Spleen (tissue), 7 donors: ENCODE results near the gene STXBP4.

Experiments
- CTCF ChIP-seq, 11 experiments: fragments of 200-600 bp in 7 of 11; fragments of 450-650 bp in 4 of 11; sonication (generic) in 4 of 11; IDR thresholded peaks in 8 of 11; conservative IDR thresholded peaks in 3 of 11; 1 replicate in 7 of 11; 2 replicates in 4 of 11; pipeline versions ENCODE4 v1.4.0 to v1.8.0; 2016 to 2021; ENCODE audit warnings: antibody characterized with exemption in 11 of 11, inconsistent platforms in 4 of 11, mild to moderate bottlenecking in 1 of 11
- POLR2AphosphoS5 ChIP-seq, 3 donors: sonication (generic); formaldehyde crosslinking; IDR thresholded peaks; one replicate each; pipeline ENCODE4 v1.5.1; 2017; ENCODE audit warnings: antibody characterized with exemption in 3 of 3
- donor health status: DM: no; HTN: no; CAD: no; lungs with moderate emphysema.
- donor health status: DM: no; HTN: no; CAD: no.
- donor health status: DM: no; HTN: no; CAD: no.

GRCh38 chr17:54956791-54957190 lies 11.8 kb upstream of the STXBP4 start:
- no peak for TF ChIP-seq CTCF (IDR thresholded peaks at IDR 0.05 in 8 of 11, conservative IDR thresholded peaks at IDR 0.05 in 3 of 11)
- TF ChIP-seq POLR2AphosphoS5 (IDR thresholded peaks at IDR 0.05) = no peak
